Testis (tissue), 3 donors: ENCODE data around the gene COX8A. TPM values are rescaled to one million over a fixed set of nuclear protein-coding genes. Genes with fewer than 3 reads are reported as not detected.

Experiments used
- DNase-seq: peaks from one replicate; pipeline ENCODE4 v3.0.0-alpha.2; 2019
- H3K27ac ChIP-seq, 2 donors: fragments of 200-600 bp; sonication (generic); one replicate each; pipeline ENCODE4 v1.5.1; 2019
- H3K27me3 ChIP-seq: fragments of 200-600 bp; sonication (generic); one replicate; pipeline ENCODE4 v1.5.1; 2019
- H3K36me3 ChIP-seq: fragments of 200-600 bp; sonication (generic); one replicate; pipeline ENCODE4 v1.5.1; 2017; ENCODE audit warnings: low read depth; ENCODE audit errors: missing control alignments
- H3K4me1 ChIP-seq: fragments of 200-600 bp; sonication (generic); one replicate; pipeline ENCODE4 v1.5.1; 2019
- H3K4me3 ChIP-seq, 2 donors: fragments of 200-600 bp; sonication (generic); one replicate each; pipeline ENCODE4 v1.5.1; 2017 to 2019
- H3K9me3 ChIP-seq: fragments of 200-600 bp; sonication (generic); one replicate; pipeline ENCODE4 v1.5.1; 2017
- CTCF ChIP-seq, 3 experiments: fragments of 450-650 bp in 2 of 3; fragments of 200-600 bp in 1 of 3; sonication (generic) in 1 of 3; IDR thresholded peaks; one replicate each; pipeline ENCODE4 v1.5.1; 2016 to 2019; ENCODE audit warnings: antibody characterized with exemption in 3 of 3, mild to moderate bottlenecking in 2 of 3, moderate library complexity in 1 of 3
- POLR2A ChIP-seq: fragments of 450-650 bp; IDR thresholded peaks from one replicate; pipeline ENCODE4 v1.6.1; 2017; ENCODE audit warnings: antibody characterized with exemption, mild to moderate bottlenecking, moderate library complexity
- WGBS, 2 donors: methylation state at CpG; one replicate each; pipeline ENCODE4 v1.1.5; 2018; 5-methylcytosine and 5-hydroxymethylcytosine counted together
- intact Hi-C: fragments of 100-400 bp; cut with DNase I; formaldehyde crosslinking; loops from one replicate; pipeline ENCODE4 v1.15.1; 2023; ENCODE audit warnings: low total_unique reads
- polyA plus RNA-seq: library from polyadenylated mRNA; stranded (reverse); fragments of 350-450 nt; fragmentation: Illumina TruSeq; extraction: RNeasy Lipid Tissue Mini Kit (QIAGEN cat#74804); gene quantifications from one replicate; pipeline ENCODE4 v1.2.3, GENCODE V29; 2014; ENCODE audit warnings: low read depth, low replicate concordance; ENCODE audit not compliant: insufficient read depth
- total RNA-seq, 2 donors: library from RNA; depleted of rRNA; stranded (reverse); fragments of >200 nt; gene quantifications; one replicate each; pipeline ENCODE4 v1.2.3, GENCODE V29; 2016

Gene COX8A
- total and polyA plus RNA-seq, 3 donors from 2014 or later: 212 to 536 (median 438) TPM

DNA sequence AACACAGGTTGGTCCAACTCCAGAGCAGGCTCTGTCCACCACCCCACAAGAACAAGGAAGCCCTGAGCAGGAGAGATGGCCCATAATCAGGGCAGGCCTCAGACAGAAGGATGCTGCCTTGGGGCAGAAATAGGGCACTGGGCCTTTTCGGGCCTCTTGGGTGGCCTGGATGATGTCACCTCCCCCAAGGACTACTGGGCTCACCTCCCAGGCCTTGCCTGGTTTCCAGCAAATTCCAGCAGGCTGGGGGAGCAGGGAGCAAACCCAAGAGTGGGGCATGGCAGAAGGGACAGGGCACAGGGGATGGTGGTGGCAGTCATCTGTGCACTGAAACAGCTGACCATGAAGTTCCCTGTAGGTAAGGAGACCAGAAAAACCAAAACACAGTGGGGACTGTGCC, 41.0 kb upstream of the COX8A start:
- TF ChIP-seq CTCF (IDR thresholded peaks at IDR 0.05) (no peak), POLR2A (no peak)
- Histone ChIP-seq H3K27me3 (no peaks in the 10 kb centered on the region), H3K27ac (no peak overlapping the region), H3K4me3 (no peak overlapping the region), H3K4me1 (no peaks in the 10 kb centered on the region), H3K9me3 (no peaks in the 10 kb centered on the region), H3K36me3 (no peaks in the 10 kb centered on the region)
- intact Hi-C loops: no loop called here
- no peak for DNase-seq
- WGBS, 2 donors: 33 to 60% methylated on average over 1 of the region's 1 CpG

DNA sequence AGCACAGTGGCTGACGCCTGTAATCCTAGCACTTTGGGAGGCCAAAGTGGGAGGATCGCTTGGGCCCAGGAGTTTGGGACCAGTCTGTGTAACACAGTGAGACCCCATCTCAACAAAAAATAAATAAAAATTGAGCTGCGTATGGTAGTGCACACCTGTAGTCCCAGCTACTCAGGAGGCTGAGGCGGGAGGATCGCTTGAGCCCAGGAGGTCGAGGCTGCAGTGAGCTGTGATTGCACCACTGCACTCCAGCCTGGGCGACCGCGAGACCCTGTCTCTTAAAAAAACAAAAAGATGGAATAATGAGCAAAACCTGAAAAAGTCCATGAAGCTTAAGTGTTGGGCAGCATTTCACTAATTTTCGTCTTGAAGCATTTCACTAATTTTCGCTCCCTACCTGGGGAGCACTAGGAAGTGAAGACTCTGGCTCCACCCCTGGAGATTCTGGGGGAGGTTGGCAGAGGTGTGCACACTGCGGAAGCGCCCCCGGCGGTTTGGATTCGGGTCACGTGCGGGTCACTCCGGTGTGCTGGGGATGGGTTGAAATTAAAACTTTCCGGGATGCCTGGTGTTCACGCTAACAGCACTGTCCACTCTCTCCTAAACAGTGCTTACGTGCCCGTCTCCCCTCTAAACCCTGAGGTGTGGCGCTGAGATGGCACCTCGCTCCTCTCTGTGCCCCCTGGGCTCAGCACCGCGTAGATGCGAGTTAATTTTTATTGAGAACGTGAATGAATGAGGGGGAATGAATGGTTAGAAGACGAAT, 36.5 kb upstream of the COX8A start:
- intact Hi-C loops: no loop called here
- H3K27me3 ChIP-seq: no peaks in the 10 kb centered on the region
- no peaks in the 10 kb centered on the region for H3K9me3 ChIP-seq
- peak overlapping the region; percentile 74 to 90 for H3K4me3 ChIP-seq
- WGBS, 2 donors: 17 to 19% methylated on average over 25 to 30 of the region's 30 CpGs
- no peaks in the 10 kb centered on the region for H3K4me1 ChIP-seq
- TF ChIP-seq CTCF (IDR thresholded peaks at IDR 0.05) (no peak), POLR2A (no peak)
- H3K27ac ChIP-seq: peak overlapping the region in 1 of 2 donors; percentile 73
- DNase-seq: no peak
- H3K36me3 ChIP-seq: no peaks in the 10 kb centered on the region

- peak; percentile 95 for DNase-seq
- Histone ChIP-seq H3K27ac (peak within 1 kb of the TSS; percentile 40 to 73), H3K4me3 (peak within 1 kb of the TSS; percentile 74 to 90), H3K27me3 (no peaks in the 10 kb centered on the region), H3K36me3 (no peaks in the 10 kb centered on the region), H3K4me1 (no peaks in the 10 kb centered on the region), H3K9me3 (no peaks in the 10 kb centered on the region)
- WGBS, 2 donors: 0% methylated on average over 24 to 72 of the region's 92 CpGs
- TF ChIP-seq CTCF (IDR thresholded peaks at IDR 0.05) (peak in 2 of 3 experiments; percentile 13 to 43), POLR2A (no peak)
- intact Hi-C loops: no loop called here
Observed at GRCh38 chr11:63938479-63939396, 35.7 kb upstream of the COX8A start, which contains the start of gene NAA40. Gene NAA40, plus strand, starts transcription at chr11:63939002. Its CDS starts 95 bp downstream, at chr11:63939097.

- TF ChIP-seq CTCF (IDR thresholded peaks at IDR 0.05) (no peak), POLR2A (no peak)
- H3K9me3 ChIP-seq: no peaks in the 10 kb centered on the region
- H3K27me3 ChIP-seq: no peaks in the 10 kb centered on the region
- H3K4me1 ChIP-seq: peaks cover 5% of the 10 kb centered on the region
- 1 to 3% methylated on average over 26 of the region's 26 CpGs for WGBS, 2 donors
- peak overlapping the region; percentile 74 to 90 for H3K4me3 ChIP-seq
- no peaks in the 10 kb centered on the region for H3K36me3 ChIP-seq
- intact Hi-C loops: no loop called here
- DNase-seq: peak; percentile 30
- peak overlapping the region; percentile 40 to 71 for H3K27ac ChIP-seq
Observed at GRCh38 chr11:63939397-63939891, 35.0 kb upstream of the COX8A start.
